ENCODE results near the gene ZSWIM8.
"Not testable (repeated sequence)": the region's sequence is repeated elsewhere in the genome, so short reads cannot be mapped to it uniquely, and the experiment has no call there.

Gene ZSWIM8

DNA sequence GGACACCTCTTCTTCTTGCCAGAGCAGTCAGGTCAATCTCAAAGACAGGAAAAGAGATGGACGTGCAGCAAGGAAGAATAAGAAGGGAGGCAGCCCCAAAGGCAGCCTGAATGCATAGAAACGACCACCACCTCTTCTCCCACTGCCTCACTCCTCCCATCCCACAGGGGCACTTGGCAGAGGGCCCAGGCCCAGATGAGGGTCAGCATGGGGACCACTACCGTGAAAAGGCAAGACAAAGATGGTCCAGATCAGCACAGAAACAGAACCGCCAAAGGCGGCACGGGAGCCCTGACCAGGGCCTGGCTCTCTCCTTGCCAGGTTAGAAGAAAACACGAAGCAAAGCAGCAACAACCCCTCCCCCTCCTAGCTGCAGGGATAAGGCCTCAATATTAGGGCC is 27.9 kb downstream of the ZSWIM8 start:
- DNase-seq (ENCODE audit: low read depth in 3 of 3, low spot score in 1 of 3), result no peak

DNA sequence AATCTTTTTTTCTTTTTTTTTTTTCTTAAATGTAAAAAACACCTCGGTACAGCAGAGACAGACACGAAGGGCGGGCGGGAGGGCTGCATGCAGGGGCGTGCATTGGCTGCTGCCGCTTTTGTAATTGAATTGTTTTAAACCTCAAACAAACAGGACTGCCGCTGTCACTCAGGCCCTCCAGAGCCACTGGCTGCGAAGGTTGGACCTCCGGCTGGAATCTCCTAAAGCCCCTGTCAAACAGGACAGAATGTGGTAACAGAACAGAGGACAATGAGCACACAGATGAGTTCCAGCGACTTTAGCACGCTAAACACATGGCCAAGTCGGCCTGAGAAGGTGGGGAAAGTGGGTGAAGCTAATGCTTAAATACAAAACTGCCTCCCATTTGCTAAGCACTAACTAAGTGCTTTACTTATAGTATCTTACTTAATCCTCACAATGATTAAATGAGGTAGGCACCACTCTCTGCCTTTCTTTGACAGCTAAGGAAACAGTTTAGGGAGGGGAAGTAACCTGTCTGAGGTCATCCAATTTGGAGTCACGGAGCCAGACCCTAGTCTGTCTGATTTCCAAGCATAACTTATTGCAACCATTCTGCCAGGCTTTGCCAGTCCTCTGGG is 29.0 kb downstream of the ZSWIM8 start:
- no peak for DNase-seq (ENCODE audit: low read depth in 3 of 3, low spot score in 1 of 3)

- DNase-seq (ENCODE audit: low read depth in 3 of 3, low spot score in 1 of 3), result no peak
Measured at GRCh38 chr10:73814896-73815718, 29.7 kb downstream of the ZSWIM8 start.

- no peak for DNase-seq (ENCODE audit: low read depth in 3 of 3, low spot score in 1 of 3)
Measured at GRCh38 chr10:73815719-73816030, 30.3 kb downstream of the ZSWIM8 start.

DNA sequence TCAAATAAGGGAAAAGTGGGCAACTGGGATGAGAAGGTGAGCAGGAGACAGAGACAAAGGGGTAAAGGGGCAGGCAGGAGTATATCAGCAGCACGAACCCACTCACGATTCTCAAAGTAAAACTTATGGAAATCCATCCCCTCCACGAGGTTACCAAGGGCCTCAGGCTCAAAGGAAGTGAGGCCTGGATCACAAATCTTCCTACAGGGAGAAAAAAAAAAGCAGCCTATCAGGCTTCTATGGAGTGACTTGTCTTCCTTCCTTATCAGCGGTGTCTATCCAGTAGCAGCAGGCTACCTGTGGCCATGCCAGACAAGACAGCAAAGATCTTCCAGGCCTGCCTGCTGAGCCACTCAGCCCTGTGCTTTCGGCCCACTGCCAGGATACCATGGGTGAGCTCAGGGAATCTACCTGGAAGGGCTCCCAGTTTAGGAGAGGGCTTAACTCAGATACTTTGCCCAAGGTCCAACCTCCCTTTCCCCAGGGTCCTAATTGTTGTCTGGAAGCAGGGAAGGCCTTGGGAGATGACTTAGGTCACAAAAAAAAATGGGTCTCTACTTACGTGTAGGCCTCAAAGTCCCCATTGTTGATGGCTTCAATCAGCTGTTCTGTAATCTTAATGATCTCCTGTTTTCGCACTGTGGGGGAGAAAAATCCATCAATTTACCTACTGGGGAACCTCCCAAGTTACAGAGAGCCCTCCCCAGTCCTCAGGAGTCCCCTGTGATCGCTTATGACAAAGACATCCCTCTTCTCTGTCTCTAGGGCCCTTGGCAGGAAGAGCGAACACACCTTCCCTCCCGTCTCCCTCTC is 31.7 kb downstream of the ZSWIM8 start:
- DNase-seq (ENCODE audit: low read depth in 3 of 3, low spot score in 1 of 3), result no peak

DNA sequence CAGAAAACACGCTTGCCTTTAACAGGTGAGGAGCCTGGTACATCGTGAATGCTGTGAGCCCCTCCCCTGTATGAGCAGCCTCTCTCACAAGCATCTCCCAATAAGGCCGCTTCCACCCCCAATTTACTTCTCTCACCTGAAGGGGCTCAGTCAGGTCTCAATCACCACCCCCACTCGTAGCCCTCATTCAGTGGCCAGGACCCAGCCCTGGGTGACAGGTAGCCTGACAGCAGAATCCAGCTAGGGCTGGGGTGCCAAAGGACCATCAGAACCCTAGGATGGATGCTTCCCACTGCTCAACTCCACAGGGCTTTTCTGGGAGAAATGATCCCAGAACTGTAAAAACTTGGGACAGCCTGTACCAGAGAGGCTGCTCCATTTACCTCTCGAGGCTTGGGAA is 32.4 kb downstream of the ZSWIM8 start:
- no peak for DNase-seq (ENCODE audit: low read depth in 3 of 3, low spot score in 1 of 3)

- DNase-seq (ENCODE audit: low read depth in 3 of 3, low spot score in 1 of 3), result no peak
Measured at GRCh38 chr10:73818402-73818801, 33.0 kb downstream of the ZSWIM8 start.

DNA sequence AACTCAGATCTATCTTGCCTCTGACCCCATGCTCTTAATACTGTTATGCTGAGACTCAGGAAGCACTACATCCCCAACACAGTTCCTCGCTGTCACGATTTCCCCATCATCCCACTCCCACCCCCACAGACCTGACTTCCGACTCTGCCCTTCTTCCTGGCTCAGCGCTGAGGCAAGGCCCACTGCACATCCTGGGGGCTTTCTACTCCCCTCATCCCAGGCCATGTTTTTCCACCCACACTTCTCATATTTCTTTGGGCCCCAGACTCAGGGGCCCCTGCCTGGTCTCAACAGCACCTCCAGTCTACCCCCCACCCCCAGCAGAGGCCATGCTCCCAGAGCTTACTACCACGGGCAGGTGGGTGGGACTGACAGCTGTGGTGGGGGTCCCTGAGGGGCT is 33.7 kb downstream of the ZSWIM8 start:
- no peak for DNase-seq (ENCODE audit: low read depth in 3 of 3, low spot score in 1 of 3)

- DNase-seq (ENCODE audit: low read depth in 3 of 3, low spot score in 1 of 3), result no peak
Measured at GRCh38 chr10:73819513-73820093, 34.2 kb downstream of the ZSWIM8 start.

DNA sequence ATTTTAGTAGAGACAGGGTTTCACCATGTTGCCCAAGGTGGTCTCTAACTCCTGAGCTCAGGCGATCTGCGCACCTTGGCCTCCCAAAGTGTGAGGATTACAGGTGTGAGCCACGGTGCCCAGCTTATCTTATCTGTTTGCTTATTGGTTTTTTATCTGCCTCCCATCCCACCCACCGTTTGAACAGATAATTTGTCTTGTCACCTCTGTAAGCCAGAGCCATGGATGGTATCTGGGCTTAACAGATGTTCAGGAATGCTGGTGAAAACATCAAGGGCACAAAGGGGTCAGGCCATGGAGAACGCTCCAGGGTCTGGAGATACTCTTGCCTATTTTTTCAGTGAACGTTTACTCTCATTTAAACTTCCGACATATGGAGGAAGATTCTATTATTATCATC is 38.0 kb downstream of the ZSWIM8 start:
- no peak for DNase-seq (ENCODE audit: low read depth in 3 of 3, low spot score in 1 of 3)

DNA sequence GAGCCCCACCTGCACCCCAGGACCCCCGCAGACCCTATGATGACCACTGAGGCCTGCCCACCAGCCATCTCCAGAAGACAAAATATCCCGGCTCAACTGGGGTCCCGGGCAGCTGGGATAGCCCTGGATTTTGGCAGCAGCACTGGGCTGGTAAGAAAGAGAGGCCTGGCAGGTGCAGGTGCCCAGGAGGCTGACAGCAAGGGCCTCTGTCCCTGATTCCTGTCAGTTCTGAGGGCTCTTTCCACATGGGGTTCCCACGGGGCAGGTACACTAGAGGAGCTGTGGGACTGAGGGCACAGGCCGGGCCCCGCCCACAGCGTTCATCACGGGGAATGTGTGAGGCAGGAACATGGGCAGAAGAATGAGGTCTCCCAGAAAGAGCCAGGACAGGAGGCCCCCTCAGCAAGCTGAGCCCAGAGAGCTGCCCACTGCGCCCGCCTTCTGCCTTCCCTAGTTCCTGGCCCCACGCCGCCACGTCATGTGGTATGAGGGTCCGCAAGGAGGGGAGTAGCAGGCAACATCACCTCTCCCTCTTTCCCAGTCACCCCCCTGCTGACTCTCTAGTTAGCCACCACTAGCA is 38.8 kb downstream of the ZSWIM8 start:
- no peak for DNase-seq (ENCODE audit: low read depth in 3 of 3, low spot score in 1 of 3)

GRCh38 chr10:73827346-73828089 is 42.1 kb downstream of the ZSWIM8 start:
- DNase-seq (ENCODE audit: low read depth in 3 of 3, low spot score in 1 of 3), result no peak

DNA sequence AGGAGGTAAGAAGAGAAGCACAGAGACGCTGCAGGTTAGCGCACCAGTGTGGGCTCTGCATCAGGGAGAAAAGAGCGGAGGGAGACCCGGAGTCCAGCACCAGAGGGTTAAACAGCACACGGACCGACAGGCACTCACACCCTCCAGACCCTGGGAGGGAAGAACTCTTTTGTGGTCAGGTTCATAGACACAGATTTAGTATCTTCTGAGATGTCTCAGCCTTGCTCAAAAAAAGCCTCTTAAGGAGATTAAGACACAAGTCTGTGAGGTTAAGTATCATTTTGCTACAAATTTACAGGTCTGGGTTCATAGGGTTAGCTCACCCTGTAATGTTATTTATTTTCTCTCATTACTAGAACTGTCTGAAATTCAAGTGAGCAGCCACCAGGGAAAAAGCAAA is 42.8 kb downstream of the ZSWIM8 start:
- DNase-seq (ENCODE audit: low read depth in 3 of 3, low spot score in 1 of 3), result no peak

GRCh38 chr10:73829090-73829489 is 43.7 kb downstream of the ZSWIM8 start:
- not testable (repeated sequence) for DNase-seq (ENCODE audit: low read depth in 3 of 3, low spot score in 1 of 3)

DNA sequence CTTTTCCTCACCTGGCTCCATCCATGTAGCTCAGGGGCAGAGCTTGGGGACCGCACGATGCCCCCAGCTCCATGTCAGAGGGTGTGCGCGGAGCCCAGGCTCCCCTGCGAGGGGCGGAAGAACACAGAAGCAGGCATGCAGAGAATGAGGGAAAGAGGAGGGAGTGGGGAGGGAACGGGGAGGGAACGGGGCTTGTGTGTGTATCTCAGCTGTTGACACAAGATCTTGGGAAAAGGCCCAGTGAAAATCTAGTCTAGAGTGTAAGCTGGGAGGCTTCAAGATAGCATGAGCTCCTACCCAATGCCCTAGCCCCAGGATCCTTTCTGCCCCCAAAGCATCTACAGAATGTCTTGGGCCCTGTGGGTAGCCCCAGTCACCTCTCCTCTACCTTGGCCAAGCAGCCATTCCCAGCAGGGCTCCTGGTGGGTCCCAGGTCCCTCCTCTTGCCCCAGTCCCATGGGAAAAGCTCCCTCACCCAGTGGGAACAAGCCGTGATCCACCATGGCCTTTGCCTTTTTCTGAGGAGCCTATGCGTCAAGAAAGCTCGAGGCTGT is 51.1 kb downstream of the ZSWIM8 start:
- no peak for DNase-seq (ENCODE audit: low read depth in 3 of 3, low spot score in 1 of 3)

- DNase-seq (ENCODE audit: low read depth in 3 of 3, low spot score in 1 of 3), result no peak
Measured at GRCh38 chr10:73837072-73837471, 51.7 kb downstream of the ZSWIM8 start.

DNA sequence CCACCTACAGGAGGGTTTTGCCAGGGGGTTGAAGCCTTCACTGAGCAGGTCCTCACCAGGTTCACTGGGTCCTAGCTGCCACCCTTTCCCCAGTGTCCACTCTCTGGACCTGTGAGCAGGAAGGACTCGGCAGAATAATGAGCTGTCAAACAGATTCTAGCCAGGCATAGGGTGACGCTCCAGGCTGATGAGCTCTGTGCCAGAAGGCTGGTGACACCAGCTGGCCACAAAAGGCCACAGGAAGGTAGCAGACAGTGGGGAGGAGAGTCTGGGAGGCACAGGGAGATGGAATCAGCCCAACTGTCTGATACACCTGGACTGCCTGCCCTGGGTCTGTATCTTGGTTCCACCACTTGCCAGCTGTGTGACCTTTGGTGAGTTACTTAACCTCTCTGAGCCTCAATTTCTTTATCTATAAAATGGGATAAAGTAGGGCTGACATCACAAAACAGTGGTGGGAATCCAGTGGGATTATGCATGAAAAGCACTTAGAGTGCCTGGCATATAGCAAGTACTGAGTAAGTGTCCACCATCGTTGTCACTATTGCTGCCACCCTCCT is 52.7 kb downstream of the ZSWIM8 start:
- no peak for DNase-seq (ENCODE audit: low read depth in 3 of 3, low spot score in 1 of 3)

DNA sequence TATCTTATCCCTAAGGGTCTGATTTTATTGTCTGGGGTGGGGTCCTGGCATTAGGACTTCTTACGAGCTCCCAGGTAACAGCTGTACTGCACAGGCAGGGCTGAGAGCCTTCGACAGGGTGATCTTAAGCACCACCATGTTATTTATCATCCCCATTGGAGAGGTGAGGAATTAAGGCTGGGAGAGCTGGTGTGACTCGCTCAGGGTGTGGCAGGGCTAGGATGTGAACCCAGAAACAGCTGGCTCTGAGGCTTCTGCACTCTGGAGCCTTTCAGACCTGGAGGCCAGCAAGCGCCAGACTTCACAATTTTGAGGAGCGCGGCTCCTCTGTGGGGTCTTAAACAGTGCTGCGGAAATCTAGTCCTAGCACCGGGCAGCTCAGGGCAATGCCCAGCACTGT is 53.4 kb downstream of the ZSWIM8 start:
- DNase-seq (ENCODE audit: low read depth in 3 of 3, low spot score in 1 of 3), result no peak

DNA sequence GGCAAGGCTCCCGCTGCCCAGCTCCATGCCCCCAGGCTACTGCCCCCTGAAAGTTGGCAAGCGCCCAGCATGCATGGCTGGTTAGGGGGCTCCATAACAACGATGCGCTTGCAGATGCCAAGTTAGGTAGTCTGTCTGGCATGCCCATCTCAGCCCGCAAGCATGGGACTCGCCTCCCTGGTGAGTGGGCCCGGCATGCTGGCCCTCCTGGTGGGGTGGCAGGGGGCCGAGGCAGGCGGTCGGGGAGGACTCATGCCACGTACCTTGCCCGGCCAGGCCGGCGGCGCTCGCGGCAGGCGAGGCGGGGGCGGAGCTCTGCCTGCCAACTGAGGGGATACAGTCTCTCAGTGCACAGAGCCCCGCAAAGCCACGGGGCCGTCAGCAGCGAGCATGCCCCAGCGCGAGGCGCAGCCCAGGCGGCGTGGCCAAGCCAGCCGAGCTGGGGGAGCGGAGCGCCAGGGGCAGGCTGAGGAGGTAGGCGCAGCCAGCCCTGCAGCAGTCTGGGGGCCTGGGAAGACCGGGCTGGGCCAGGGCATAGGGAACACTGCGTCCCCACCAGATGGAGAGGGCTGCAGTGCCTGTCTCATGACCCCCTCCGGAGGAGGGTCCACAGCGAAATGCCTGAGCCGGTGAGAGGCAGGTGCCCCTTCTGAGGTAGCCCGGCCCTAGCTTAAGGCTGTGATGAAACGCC is 54.0 kb downstream of the ZSWIM8 start:
- no peak for DNase-seq (ENCODE audit: low read depth in 3 of 3, low spot score in 1 of 3)

DNA sequence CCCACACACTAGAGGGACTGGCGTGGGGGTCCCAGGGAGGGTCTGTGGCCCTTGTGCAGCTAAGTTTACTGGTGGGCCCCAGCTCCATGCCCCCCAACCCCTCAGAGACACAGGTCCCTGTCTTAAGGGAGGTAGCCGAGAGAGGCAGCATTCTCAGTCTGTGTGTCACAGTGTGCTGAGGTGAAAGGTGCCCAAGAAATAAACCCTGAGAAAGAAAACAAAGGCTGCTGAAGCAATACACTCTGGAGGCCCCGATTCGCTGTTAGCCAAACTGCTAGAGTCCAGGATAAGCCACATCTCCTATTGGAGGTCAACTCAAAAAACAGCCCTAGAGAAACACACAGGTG is 54.6 kb downstream of the ZSWIM8 start:
- DNase-seq (ENCODE audit: low read depth in 3 of 3, low spot score in 1 of 3), result no peak
